WTC11 (cell line): ENCODE data around the gene SYDE2. TPM values are rescaled to one million over a fixed set of nuclear protein-coding genes. Genes with fewer than 3 reads are reported as not detected.

ENCODE experiments used
- ATAC-seq: fragments of 200-7000 bp; cut with Tn5 transposase; 2 replicates; pipeline ENCODE4 v1.10.0; 2021; ENCODE audit warnings: mild to moderate bottlenecking, moderate library complexity
- CTCF ChIA-PET: fragments of 300-600 bp; sonication (Branson Sonifier 250); formaldehyde crosslinking; loops from one replicate; lab custom pipeline; 2021; ENCODE audit warnings: antibody characterized with exemption; lab: Charles Lee
- POLR2A ChIA-PET: fragments of 350-600 bp; sonication (Branson Sonifier 250); formaldehyde crosslinking; loops from one replicate; lab custom pipeline; 2021; ENCODE audit warnings: antibody characterized with exemption; lab: Charles Lee
- DNase-seq: peaks from one replicate; pipeline ENCODE4 v3.0.0; 2021; ENCODE audit warnings: low spot score
- H3K27ac Mint-ChIP-seq: 2 replicates; pipeline ENCODE4 v1.8.0; 2021; ENCODE audit warnings: mixed read lengths
- H3K27me3 Mint-ChIP-seq: 2 replicates; pipeline ENCODE4 v1.8.0; 2021; ENCODE audit warnings: low read depth, mild to moderate bottlenecking, moderate library complexity, mixed read lengths
- H3K36me3 Mint-ChIP-seq: 2 replicates; pipeline ENCODE4 v1.8.0; 2021; ENCODE audit warnings: mixed read lengths
- H3K4me1 Mint-ChIP-seq: 2 replicates; pipeline ENCODE4 v1.8.0; 2022; ENCODE audit warnings: mixed read lengths
- H3K4me3 Mint-ChIP-seq: 2 replicates; pipeline ENCODE4 v1.8.0; 2021; ENCODE audit warnings: mild to moderate bottlenecking, moderate library complexity, mixed read lengths
- H3K9me3 Mint-ChIP-seq: 2 replicates; pipeline ENCODE4 v1.8.0; 2021; ENCODE audit warnings: mixed read lengths
- FOXP1 ChIP-seq: sonication (generic); formaldehyde crosslinking; IDR thresholded peaks from 2 replicates; pipeline ENCODE4 v1.8.0; 2022; ENCODE audit warnings: missing genetic modification reagents, mild to moderate bottlenecking, moderate library complexity, borderline replicate concordance
- GTF2I ChIP-seq: fragments of 250-450 bp; sonication (Bioruptor Pico); conservative IDR thresholded peaks from 2 replicates; pipeline ENCODE4 v1.4.0; 2021; ENCODE audit warnings: mild to moderate bottlenecking
- HMGA2 ChIP-seq: fragments of 250-450 bp; sonication (Bioruptor Pico); IDR thresholded peaks from 2 replicates; pipeline ENCODE4 v1.4.0; 2021; ENCODE audit warnings: mild to moderate bottlenecking, moderate library complexity
- JUN ChIP-seq: sonication (generic); formaldehyde crosslinking; IDR thresholded peaks from 2 replicates; pipeline ENCODE4 v1.8.0; 2023; ENCODE audit warnings: mild to moderate bottlenecking, missing genetic modification reagents
- MXD4 ChIP-seq: fragments of 250-450 bp; sonication (Bioruptor Pico); IDR thresholded peaks from 2 replicates; pipeline ENCODE4 v1.8.0; 2021; ENCODE audit warnings: mild to moderate bottlenecking, moderate library complexity, borderline replicate concordance
- NFYB ChIP-seq: sonication (generic); formaldehyde crosslinking; conservative IDR thresholded peaks from 2 replicates; pipeline ENCODE4 v1.8.0; 2022; ENCODE audit warnings: low read depth, missing genetic modification reagents
- NR1H2 ChIP-seq: sonication (generic); formaldehyde crosslinking; IDR thresholded peaks from 2 replicates; pipeline ENCODE4 v1.9.0; 2021; ENCODE audit warnings: mild to moderate bottlenecking, moderate library complexity, missing genetic modification reagents
- RELA ChIP-seq: sonication (generic); formaldehyde crosslinking; IDR thresholded peaks from 2 replicates; pipeline ENCODE4 v1.8.1; 2022; ENCODE audit warnings: missing genetic modification reagents, mild to moderate bottlenecking, borderline replicate concordance
- RORB ChIP-seq: fragments of 250-450 bp; sonication (Bioruptor Pico); IDR thresholded peaks from 2 replicates; pipeline ENCODE4 v1.9.0; 2021; ENCODE audit warnings: mild to moderate bottlenecking
- SP1 ChIP-seq: sonication (generic); formaldehyde crosslinking; conservative IDR thresholded peaks from 2 replicates; pipeline ENCODE4 v1.8.1; 2022; ENCODE audit warnings: missing genetic modification reagents
- TEAD4 ChIP-seq: sonication (generic); formaldehyde crosslinking; IDR thresholded peaks from 2 replicates; pipeline ENCODE4 v1.8.0; 2022; ENCODE audit warnings: mild to moderate bottlenecking, missing genetic modification reagents
- TP53 ChIP-seq: sonication (generic); formaldehyde crosslinking; IDR thresholded peaks from 2 replicates; pipeline ENCODE4 v1.8.1; 2023; ENCODE audit warnings: mild to moderate bottlenecking, missing genetic modification reagents
- ZNF138 ChIP-seq: sonication (generic); formaldehyde crosslinking; conservative IDR thresholded peaks from 2 replicates; pipeline ENCODE4 v1.8.1; 2022; ENCODE audit warnings: mild to moderate bottlenecking, moderate library complexity, missing genetic modification reagents
- ZNF232 ChIP-seq: sonication (generic); formaldehyde crosslinking; IDR thresholded peaks from 2 replicates; pipeline ENCODE4 v1.8.0; 2022; ENCODE audit warnings: mild to moderate bottlenecking, missing genetic modification reagents
- ZNF396 ChIP-seq: fragments of 250-450 bp; sonication (Bioruptor Pico); IDR thresholded peaks from 2 replicates; pipeline ENCODE4 v1.8.0; 2021; ENCODE audit warnings: mild to moderate bottlenecking, moderate library complexity, borderline replicate concordance
- ZNF416 ChIP-seq: fragments of 250-450 bp; sonication (Bioruptor Pico); IDR thresholded peaks from 2 replicates; pipeline ENCODE4 v1.9.0; 2021; ENCODE audit warnings: mild to moderate bottlenecking, inconsistent platforms
- ZNF423 ChIP-seq: fragments of 250-450 bp; sonication (Bioruptor Pico); IDR thresholded peaks from 2 replicates; pipeline ENCODE4 v2.1.2; 2022; ENCODE audit warnings: mild to moderate bottlenecking, moderate library complexity
- total RNA-seq: library from RNA; stranded (reverse); gene quantifications from 3 replicates; pipeline ENCODE4 v1.2.3, GENCODE V29; 2021
- TF ChIP-seq, protein P1 (sequence below): sonication (generic); formaldehyde crosslinking; IDR thresholded peaks from 2 replicates; pipeline ENCODE4 v1.8.1; 2022; ENCODE audit warnings: mild to moderate bottlenecking, moderate library complexity, missing genetic modification reagents
- TF ChIP-seq, protein P2 (sequence below): sonication (generic); formaldehyde crosslinking; IDR thresholded peaks from 2 replicates; pipeline ENCODE4 v1.8.0; 2022; ENCODE audit warnings: mild to moderate bottlenecking, missing genetic modification reagents
- TF ChIP-seq, protein P3 (sequence below): sonication (generic); formaldehyde crosslinking; conservative IDR thresholded peaks from 2 replicates; pipeline ENCODE4 v1.8.1; 2022; ENCODE audit warnings: mild to moderate bottlenecking, missing genetic modification reagents
- TF ChIP-seq, protein P4 (sequence below): sonication (generic); formaldehyde crosslinking; IDR thresholded peaks from 2 replicates; pipeline ENCODE4 v1.8.0; 2022; ENCODE audit warnings: missing genetic modification reagents
- TF ChIP-seq, protein P5 (sequence below): fragments of 250-450 bp; sonication (Bioruptor Pico); IDR thresholded peaks from 2 replicates; pipeline ENCODE4 v1.9.0; 2021; ENCODE audit warnings: moderate library complexity, mild to moderate bottlenecking, inconsistent platforms, borderline replicate concordance
- TF ChIP-seq, protein P6 (sequence below): fragments of 250-450 bp; sonication (Bioruptor Pico); conservative IDR thresholded peaks from 2 replicates; pipeline ENCODE4 v1.9.0; 2021; ENCODE audit warnings: mild to moderate bottlenecking

The SYDE2 gene
- total RNA-seq, 1 experiment from 2014 or later, result 13.8 TPM

DNA sequence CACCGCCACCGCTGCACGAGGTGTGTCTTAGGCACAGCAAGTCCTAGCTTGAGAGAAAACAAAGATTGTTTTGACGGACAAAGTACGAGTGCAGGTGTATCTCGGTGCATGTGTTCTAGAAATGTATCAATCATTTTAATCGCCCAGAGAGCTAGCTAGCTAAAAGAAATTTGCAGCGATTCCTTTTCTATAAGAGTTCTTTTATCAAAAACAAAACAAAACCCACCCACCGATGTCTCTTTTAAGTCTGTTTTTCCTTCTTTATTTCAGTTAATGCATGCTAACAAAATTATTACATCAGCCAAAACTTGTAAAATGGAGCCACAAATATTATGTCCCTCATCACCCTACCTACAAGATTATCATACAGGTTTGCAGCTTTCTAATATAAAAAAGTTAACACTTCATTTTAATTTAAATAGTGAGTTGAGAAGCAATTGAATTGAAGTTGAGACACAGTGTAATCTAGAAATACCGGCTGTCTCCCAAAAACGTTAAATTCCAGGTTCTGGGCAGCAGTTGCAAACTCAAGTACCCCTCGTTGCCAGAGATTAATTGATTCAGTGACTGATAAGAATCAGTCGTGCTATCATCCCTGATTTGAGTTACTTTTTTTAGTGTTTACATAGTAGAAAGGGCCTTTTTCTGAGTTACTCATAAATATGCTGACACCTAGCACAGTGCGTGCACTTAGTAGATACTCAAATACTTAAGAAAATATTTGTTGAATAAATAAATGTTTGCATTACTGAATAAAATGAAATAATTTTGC, 1.5 kb upstream of the SYDE2 start:
- Mint-ChIP-seq H3K9me3 (no peaks in the 10 kb centered on the region), H3K27me3 (no peaks in the 10 kb centered on the region), H3K4me1 (peaks cover 49% of the 10 kb centered on the region), H3K4me3 (peak overlapping the region; percentile 93), H3K27ac (peak overlapping the region; percentile 99), H3K36me3 (no peaks in the 10 kb centered on the region)
- DNase-seq (no peak), ATAC-seq (no peak)
- ChIA-PET CTCF (interaction anchor here (0.6 to 1.7 kb wide), 6 partner anchors 26 to 257 kb away, joined by 3 to 4 read pairs (median 3); no protein-coding TSS in a partner anchor), POLR2A (interaction anchor here (0.7 to 1.6 kb wide), 2 partner anchors 23 to 379 kb away, joined by 3 to 5 read pairs; no protein-coding TSS in a partner anchor)
- TF ChIP-seq, protein P1, sequence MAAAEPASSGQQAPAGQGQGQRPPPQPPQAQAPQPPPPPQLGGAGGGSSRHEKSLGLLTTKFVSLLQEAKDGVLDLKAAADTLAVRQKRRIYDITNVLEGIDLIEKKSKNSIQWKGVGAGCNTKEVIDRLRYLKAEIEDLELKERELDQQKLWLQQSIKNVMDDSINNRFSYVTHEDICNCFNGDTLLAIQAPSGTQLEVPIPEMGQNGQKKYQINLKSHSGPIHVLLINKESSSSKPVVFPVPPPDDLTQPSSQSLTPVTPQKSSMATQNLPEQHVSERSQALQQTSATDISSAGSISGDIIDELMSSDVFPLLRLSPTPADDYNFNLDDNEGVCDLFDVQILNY (CRISPR knock-in tag), result no peak
- TF ChIP-seq JUN (CRISPR knock-in tag), result no peak
- no peak for TF ChIP-seq ZNF396 (CRISPR knock-in tag)
- no peak for TF ChIP-seq SP1 (CRISPR knock-in tag)
- TF ChIP-seq TEAD4 (CRISPR knock-in tag), result no peak
- no peak for TF ChIP-seq FOXP1 (CRISPR knock-in tag)

DNA sequence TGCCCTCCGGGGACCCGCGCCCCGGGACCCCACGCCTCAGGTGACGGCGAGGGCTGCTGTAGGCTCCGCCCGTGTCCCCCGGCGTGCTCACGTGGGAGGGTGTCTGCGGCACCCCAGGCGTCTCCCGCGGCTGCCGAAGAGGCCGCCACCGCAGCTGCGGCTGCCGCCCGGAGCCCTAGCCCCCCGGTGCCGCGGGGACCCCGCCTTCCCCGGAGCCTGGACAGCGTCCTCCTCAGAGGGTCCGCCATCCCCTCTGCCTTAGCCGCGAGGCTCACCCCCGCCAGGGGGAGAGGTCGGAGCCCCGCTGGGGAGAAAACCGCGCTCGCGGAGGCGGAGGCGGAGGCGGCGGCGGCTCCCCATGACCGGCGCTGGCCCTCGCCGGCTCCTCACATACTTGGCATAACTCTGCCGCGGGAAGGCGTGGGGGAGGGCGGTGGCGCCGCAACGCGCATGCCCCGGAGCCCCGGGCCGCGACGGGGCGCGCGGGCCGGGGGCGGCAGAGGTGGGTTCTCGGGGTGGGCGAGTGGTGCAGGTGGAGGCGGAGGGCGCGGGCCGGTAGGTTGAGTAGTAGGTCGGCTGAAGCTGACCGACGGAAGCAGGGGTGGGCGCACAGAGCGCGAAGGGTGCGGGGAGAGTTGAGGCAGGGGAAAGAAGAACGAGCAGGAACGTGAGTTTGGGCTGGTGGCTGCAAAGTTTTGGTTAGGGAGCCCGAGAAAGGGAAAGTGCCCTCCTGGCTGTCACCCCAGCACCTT, 700 bp upstream of the SYDE2 start:
- no peaks in the 10 kb centered on the region for H3K9me3 Mint-ChIP-seq
- ATAC-seq, result peak; percentile 81
- POLR2A ChIA-PET, result interaction anchor here (0.7 to 1.6 kb wide), 4 partner anchors 10 to 379 kb away, joined by 3 to 5 read pairs (median 4); no protein-coding TSS in a partner anchor
- no peaks in the 10 kb centered on the region for H3K36me3 Mint-ChIP-seq
- peak overlapping the region; percentile 99 for H3K27ac Mint-ChIP-seq
- peak overlapping the region; percentile 93 for H3K4me3 Mint-ChIP-seq
- CTCF ChIA-PET, result interaction anchor here (1.0 to 1.7 kb wide), 6 partner anchors 39 to 257 kb away, joined by 3 to 7 read pairs (median 4); partner anchors contain the start of gene C1orf52
- peaks cover 46% of the 10 kb centered on the region for H3K4me1 Mint-ChIP-seq
- no peaks in the 10 kb centered on the region for H3K27me3 Mint-ChIP-seq
- DNase-seq, result peak; percentile 89
- 0 out of 2 replicates have a peak, but pooled peaks have one; percentile 25 for TF ChIP-seq ZNF232 (CRISPR knock-in tag)
- no peak for TF ChIP-seq RORB (CRISPR knock-in tag)
- TF ChIP-seq FOXP1 (CRISPR knock-in tag), result peak; percentile 29; the same call in 1 of the 2 replicates
- no peak for TF ChIP-seq ZNF416
- no peak for TF ChIP-seq NR1H2 (CRISPR knock-in tag)
- no peak for TF ChIP-seq MXD4
- TF ChIP-seq RELA (CRISPR knock-in tag), result no peak
- no peak for TF ChIP-seq TP53 (CRISPR knock-in tag)
- no peak for TF ChIP-seq HMGA2 (CRISPR knock-in tag)
- TF ChIP-seq GTF2I (CRISPR knock-in tag), result no peak
- TF ChIP-seq, protein P2, sequence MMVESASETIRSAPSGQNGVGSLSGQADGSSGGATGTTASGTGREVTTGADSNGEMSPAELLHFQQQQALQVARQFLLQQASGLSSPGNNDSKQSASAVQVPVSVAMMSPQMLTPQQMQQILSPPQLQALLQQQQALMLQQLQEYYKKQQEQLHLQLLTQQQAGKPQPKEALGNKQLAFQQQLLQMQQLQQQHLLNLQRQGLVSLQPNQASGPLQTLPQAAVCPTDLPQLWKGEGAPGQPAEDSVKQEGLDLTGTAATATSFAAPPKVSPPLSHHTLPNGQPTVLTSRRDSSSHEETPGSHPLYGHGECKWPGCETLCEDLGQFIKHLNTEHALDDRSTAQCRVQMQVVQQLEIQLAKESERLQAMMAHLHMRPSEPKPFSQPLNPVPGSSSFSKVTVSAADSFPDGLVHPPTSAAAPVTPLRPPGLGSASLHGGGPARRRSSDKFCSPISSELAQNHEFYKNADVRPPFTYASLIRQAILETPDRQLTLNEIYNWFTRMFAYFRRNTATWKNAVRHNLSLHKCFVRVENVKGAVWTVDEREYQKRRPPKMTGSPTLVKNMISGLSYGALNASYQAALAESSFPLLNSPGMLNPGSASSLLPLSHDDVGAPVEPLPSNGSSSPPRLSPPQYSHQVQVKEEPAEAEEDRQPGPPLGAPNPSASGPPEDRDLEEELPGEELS (CRISPR knock-in tag), result no peak
- no peak; the same call in 1 of the 2 replicates for TF ChIP-seq ZNF423 (CRISPR knock-in tag)
- TF ChIP-seq, protein P3, sequence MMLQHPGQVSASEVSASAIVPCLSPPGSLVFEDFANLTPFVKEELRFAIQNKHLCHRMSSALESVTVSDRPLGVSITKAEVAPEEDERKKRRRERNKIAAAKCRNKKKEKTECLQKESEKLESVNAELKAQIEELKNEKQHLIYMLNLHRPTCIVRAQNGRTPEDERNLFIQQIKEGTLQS (CRISPR knock-in tag), result no peak
- no peak for TF ChIP-seq ZNF138
- TF ChIP-seq, protein P4, sequence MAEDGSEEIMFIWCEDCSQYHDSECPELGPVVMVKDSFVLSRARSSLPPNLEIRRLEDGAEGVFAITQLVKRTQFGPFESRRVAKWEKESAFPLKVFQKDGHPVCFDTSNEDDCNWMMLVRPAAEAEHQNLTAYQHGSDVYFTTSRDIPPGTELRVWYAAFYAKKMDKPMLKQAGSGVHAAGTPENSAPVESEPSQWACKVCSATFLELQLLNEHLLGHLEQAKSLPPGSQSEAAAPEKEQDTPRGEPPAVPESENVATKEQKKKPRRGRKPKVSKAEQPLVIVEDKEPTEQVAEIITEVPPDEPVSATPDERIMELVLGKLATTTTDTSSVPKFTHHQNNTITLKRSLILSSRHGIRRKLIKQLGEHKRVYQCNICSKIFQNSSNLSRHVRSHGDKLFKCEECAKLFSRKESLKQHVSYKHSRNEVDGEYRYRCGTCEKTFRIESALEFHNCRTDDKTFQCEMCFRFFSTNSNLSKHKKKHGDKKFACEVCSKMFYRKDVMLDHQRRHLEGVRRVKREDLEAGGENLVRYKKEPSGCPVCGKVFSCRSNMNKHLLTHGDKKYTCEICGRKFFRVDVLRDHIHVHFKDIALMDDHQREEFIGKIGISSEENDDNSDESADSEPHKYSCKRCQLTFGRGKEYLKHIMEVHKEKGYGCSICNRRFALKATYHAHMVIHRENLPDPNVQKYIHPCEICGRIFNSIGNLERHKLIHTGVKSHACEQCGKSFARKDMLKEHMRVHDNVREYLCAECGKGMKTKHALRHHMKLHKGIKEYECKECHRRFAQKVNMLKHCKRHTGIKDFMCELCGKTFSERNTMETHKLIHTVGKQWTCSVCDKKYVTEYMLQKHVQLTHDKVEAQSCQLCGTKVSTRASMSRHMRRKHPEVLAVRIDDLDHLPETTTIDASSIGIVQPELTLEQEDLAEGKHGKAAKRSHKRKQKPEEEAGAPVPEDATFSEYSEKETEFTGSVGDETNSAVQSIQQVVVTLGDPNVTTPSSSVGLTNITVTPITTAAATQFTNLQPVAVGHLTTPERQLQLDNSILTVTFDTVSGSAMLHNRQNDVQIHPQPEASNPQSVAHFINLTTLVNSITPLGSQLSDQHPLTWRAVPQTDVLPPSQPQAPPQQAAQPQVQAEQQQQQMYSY (CRISPR knock-in tag), result no peak
- TF ChIP-seq, protein P5, sequence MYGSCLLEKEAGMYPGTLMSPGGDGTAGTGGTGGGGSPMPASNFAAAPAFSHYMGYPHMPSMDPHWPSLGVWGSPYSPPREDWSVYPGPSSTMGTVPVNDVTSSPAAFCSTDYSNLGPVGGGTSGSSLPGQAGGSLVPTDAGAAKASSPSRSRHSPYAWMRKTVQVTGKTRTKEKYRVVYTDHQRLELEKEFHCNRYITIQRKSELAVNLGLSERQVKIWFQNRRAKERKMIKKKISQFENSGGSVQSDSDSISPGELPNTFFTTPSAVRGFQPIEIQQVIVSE (CRISPR knock-in tag), result no peak
- TF ChIP-seq, protein P6, sequence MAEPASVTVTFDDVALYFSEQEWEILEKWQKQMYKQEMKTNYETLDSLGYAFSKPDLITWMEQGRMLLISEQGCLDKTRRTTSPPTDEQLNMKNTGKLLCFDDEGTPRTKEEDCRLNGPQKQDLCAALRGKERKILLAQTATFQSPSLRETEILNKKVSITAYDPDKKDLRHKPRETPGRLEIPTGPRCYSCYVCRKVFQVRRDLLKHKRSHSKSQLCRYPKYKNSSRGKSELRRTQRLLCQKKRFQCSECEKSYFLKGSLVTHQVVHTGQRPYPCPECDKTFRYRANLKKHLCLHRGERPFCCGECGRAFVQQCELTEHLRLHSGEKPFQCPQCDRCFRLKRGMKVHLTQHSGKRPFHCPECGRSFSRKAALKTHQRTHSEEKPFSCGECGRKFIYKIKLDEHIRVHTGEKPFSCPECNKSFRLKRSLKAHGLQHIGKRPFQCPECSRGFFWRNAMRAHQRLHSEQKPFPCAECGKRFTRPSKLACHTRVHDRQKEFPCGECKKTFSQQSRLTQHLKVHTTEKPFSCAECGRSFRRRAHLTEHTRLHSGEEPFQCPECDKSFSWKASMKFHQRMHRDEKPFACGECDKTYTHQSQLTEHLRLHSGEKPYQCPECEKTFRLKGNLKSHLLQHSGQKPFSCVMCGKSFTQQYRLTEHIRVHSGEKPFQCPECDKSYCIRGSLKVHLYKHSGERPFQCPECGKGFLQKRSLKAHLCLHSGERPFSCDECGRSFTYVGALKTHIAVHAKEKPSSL (CRISPR knock-in tag), result no peak
- no peak for TF ChIP-seq NFYB
